Activated T-cell treated with anti-CD3 and anti-CD28 coated beads, Interleukin-2, amount 50 U/mL, for 72 hours (primary cell): ENCODE measurements around the gene PNKD. TPM values are rescaled to one million over a fixed set of nuclear protein-coding genes. Genes with fewer than 3 reads are reported as not detected.

Experiments
- ATAC-seq, 2 donors: fragments of 150-1000 bp; cut with Tn5 transposase; replicated peaks in 1 of 2; 2 replicates each; pipeline ENCODE4 v1.10.0; 2021; ENCODE audit warnings: moderate library complexity in 2 of 2, mild to moderate bottlenecking in 1 of 2
- DNase-seq, 2 donors: peaks; one replicate each; pipeline ENCODE4 v3.0.0; 2021 to 2022; ENCODE audit warnings: mixed read lengths in 1 of 2
- H3K27ac Mint-ChIP-seq: one replicate; pipeline ENCODE4 v1.8.0; 2022; ENCODE audit warnings: mild to moderate bottlenecking, moderate library complexity, mixed read lengths
- H3K27me3 Mint-ChIP-seq: one replicate; pipeline ENCODE4 v1.8.0; 2022; ENCODE audit warnings: low read depth, mixed read lengths
- H3K36me3 Mint-ChIP-seq, 2 donors: one replicate each; pipeline ENCODE4 v1.8.0; 2022; ENCODE audit warnings: mixed read lengths in 2 of 2, mild to moderate bottlenecking in 1 of 2; ENCODE audit not compliant: insufficient read depth in 2 of 2
- H3K4me1 Mint-ChIP-seq: one replicate; pipeline ENCODE4 v1.8.0; 2022; ENCODE audit warnings: low read depth, mixed read lengths
- H3K4me3 Mint-ChIP-seq, 2 donors: one replicate each; pipeline ENCODE4 v1.8.0; 2022; ENCODE audit warnings: mild to moderate bottlenecking in 2 of 2, mixed read lengths in 2 of 2, moderate library complexity in 2 of 2
- H3K9me3 Mint-ChIP-seq, 2 donors: one replicate each; pipeline ENCODE4 v1.8.0; 2022; ENCODE audit warnings: mixed read lengths in 2 of 2
- total RNA-seq, 2 donors: library from RNA; stranded (reverse); gene quantifications; one replicate each; pipeline ENCODE4 v1.2.3, GENCODE V29; 2022

Gene PNKD
- total RNA-seq, 2 donors from 2014 or later: 14.7 to 17.7 TPM

DNA sequence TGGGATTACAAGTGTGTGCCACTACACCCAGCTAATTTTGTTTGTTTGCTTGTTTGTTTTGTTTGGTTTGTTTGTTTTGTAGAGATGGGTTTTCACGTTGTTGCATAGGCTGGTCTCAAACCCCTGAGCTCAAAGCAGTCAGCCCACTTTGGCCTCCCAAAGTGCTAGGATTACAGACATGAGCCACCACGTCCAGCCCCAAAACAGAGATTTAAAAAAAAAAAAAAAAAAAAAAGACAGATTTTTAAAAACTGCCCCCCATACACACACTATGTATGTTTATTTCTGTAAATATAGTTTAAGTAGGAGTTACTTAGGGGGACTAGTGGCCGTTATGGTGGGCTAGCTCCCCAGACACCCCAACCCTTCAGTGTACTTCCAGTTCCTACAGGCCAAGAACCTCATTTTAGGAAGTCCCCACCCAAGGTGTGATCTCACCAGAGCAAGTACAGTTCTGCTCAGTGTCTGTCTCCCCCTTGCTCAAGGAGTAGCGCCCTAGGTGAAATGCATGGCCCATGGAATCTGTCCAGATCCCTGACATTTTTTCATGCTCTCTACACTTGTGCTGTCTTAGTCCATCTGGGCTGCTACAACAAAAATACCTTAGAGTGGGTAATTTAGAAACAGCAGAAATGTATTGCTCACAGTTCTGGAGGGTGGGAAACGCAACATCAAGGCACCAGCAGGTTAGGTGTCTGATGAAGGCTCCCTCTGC, 23.6 kb downstream of the PNKD start:
- Mint-ChIP-seq H3K4me3 (peak overlapping the region in 1 of 2 donors; percentile 13), H3K27ac (no peak overlapping the region), H3K9me3 (no peaks in the 10 kb centered on the region), H3K4me1 (peaks cover 45% of the 10 kb centered on the region), H3K27me3 (no peaks in the 10 kb centered on the region), H3K36me3 (no peaks in the 10 kb centered on the region)
- no peak for ATAC-seq
- DNase-seq: no peak

DNA sequence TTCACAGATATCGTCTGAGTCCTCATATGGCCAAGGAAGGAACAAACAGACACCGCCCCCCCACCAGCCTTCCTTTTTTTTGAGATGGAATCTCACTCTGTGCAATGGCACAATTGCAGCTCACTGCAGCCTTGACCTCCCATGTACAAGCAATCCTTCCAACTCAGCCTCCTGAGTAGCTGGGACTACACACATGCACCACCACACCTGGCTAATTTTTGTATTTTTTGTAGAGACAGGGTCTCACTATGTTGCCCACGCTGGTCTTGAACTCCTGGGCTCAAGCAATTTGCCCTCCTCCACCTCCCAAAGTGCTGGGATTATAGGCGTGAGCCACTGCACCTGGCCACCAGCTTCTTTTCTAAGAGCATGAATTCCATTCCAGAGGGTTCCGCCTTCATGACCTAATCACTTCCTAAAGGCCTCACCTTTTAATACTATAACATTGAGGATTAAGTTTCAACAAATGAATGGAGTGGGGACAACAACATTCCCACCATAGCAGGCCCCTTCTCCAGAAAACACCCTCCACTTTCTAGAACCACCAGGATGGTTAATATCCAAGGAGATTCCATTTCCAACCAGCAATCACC, 24.2 kb downstream of the PNKD start:
- Mint-ChIP-seq H3K4me1 (peaks cover 39% of the 10 kb centered on the region), H3K9me3 (no peaks in the 10 kb centered on the region), H3K36me3 (no peaks in the 10 kb centered on the region), H3K27ac (no peak overlapping the region), H3K4me3 (peak overlapping the region in 1 of 2 donors; percentile 7), H3K27me3 (no peaks in the 10 kb centered on the region)
- no peak for ATAC-seq
- no peak for DNase-seq

DNA sequence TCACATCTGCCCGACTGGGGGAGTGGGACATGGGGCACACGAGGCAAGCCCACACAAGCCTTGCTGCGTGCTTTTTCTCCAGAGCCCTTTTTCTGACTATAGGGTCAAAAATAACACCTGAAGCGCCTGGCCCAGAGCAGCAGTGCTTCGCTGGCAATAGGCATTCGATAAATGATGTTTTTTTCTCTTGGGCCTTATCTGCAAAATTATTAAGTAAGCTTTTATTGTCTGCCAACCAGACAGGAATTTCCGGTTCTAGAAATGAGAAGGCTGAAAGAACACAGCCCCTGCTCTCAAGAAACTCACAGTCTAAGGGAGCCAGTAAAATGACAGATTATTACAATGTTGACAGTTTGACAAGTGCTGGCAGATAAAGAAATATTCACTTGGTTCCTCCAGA, 24.7 kb downstream of the PNKD start:
- no peaks in the 10 kb centered on the region for H3K9me3 Mint-ChIP-seq
- H3K27ac Mint-ChIP-seq: peak overlapping the region; percentile 31
- H3K4me3 Mint-ChIP-seq: peak overlapping the region in 1 of 2 donors; percentile 7
- H3K4me1 Mint-ChIP-seq: peaks cover 34% of the 10 kb centered on the region
- H3K36me3 Mint-ChIP-seq: no peaks in the 10 kb centered on the region
- ATAC-seq (no peak), DNase-seq (no peak)
- no peaks in the 10 kb centered on the region for H3K27me3 Mint-ChIP-seq

DNA sequence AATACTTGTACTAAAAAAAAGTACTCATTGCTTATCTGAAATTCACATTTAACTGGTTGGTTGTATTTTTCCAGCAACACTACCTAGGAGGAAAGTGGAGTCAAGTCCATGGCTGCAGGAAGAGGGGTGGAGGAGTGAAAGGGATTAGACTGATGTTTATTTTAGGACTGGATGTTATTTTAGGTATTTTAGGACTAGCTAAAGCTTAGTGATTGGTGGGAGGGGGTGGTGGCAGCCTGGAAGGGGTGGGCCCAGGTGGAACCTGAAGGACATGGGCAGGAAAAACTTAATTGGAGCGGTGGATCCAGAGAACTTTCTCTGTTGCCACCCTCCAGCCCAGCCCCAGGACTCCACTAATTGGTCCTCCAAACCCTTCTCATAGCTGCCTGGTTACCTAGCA, 25.9 kb downstream of the PNKD start:
- ATAC-seq: no peak
- H3K36me3 Mint-ChIP-seq: no peaks in the 10 kb centered on the region
- DNase-seq: no peak
- H3K27ac Mint-ChIP-seq: no peak overlapping the region
- no peaks in the 10 kb centered on the region for H3K9me3 Mint-ChIP-seq
- H3K27me3 Mint-ChIP-seq: no peaks in the 10 kb centered on the region
- peaks cover 23% of the 10 kb centered on the region for H3K4me1 Mint-ChIP-seq
- no peak overlapping the region for H3K4me3 Mint-ChIP-seq

DNA sequence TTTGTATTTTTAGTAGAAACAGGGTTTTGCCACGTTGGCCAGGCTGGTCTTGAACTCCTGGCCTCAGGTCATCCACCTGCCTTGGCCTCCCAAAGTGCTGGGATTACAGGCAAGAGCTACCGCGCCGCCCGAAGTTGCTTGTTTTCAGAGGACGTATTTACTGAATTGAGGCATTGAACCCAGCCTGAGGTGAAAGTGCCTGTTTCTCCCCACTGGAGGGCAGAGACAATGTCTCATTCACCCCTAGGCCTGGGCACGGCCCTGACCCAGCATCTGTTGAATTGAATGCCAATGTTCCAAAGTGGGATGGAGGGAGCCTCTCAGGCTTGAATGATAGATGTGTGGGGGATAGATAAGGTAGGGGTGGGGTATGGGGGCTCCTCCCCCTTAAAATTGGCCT, 26.5 kb downstream of the PNKD start:
- no peak overlapping the region for H3K27ac Mint-ChIP-seq
- no peak for ATAC-seq
- no peak overlapping the region for H3K4me3 Mint-ChIP-seq
- no peak for DNase-seq
- H3K27me3 Mint-ChIP-seq: no peaks in the 10 kb centered on the region
- H3K4me1 Mint-ChIP-seq: peaks cover 22% of the 10 kb centered on the region
- no peaks in the 10 kb centered on the region for H3K9me3 Mint-ChIP-seq
- H3K36me3 Mint-ChIP-seq: no peaks in the 10 kb centered on the region

DNA sequence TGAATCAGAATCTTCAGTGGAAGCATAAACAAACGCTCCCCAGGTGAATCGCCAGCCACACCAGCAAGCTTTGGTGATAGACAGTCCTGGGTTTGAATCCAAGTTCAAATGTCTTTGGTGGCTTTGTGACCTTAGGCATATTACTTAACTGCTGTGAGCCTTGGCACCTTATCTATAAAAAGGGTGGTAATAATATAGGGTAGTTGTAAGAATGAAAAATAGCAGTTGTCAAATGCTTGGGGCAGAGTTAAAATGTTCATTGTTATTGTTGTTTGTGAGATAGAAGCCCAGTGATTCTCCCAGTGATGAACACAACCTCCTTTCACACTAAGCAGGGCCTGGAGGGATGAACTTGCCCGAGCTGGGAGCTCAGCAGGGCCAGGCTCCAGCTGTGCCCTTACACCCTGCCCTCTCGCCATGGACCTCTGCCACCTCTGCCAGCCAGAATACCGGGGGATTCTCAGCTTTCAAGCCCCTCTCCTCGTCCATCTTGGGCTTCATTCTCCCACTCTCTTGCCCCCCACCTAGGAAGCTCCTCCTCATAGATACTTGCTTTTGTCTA, 28.1 kb downstream of the PNKD start:
- Mint-ChIP-seq H3K9me3 (no peaks in the 10 kb centered on the region), H3K36me3 (no peaks in the 10 kb centered on the region), H3K4me1 (peaks cover 16% of the 10 kb centered on the region), H3K4me3 (no peak overlapping the region), H3K27me3 (no peaks in the 10 kb centered on the region), H3K27ac (no peak overlapping the region)
- DNase-seq (no peak), ATAC-seq (no peak)

DNA sequence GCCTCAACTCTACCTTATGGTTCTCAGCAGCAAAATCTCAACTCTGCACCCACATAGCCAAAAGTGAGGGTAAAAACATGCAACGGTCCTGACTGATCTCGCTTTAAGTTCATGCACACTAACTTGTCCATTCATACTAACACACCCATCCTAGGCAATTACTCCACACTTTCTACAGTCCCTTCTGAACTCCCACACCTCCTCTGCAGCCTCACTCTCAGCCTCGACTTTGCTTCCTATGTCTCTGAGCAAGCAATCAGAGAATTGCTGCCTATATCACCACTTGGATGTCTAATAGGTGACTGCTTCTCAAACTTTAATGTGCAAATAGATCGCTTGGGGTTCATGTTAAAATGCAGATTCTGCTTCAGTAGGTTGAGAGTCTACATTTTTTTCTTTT, 29.8 kb downstream of the PNKD start:
- ATAC-seq (no peak), DNase-seq (no peak)
- H3K27me3 Mint-ChIP-seq: no peaks in the 10 kb centered on the region
- H3K4me3 Mint-ChIP-seq: no peak overlapping the region
- H3K4me1 Mint-ChIP-seq: peaks cover 8% of the 10 kb centered on the region
- no peaks in the 10 kb centered on the region for H3K9me3 Mint-ChIP-seq
- no peaks in the 10 kb centered on the region for H3K36me3 Mint-ChIP-seq
- H3K27ac Mint-ChIP-seq: no peak overlapping the region

DNA sequence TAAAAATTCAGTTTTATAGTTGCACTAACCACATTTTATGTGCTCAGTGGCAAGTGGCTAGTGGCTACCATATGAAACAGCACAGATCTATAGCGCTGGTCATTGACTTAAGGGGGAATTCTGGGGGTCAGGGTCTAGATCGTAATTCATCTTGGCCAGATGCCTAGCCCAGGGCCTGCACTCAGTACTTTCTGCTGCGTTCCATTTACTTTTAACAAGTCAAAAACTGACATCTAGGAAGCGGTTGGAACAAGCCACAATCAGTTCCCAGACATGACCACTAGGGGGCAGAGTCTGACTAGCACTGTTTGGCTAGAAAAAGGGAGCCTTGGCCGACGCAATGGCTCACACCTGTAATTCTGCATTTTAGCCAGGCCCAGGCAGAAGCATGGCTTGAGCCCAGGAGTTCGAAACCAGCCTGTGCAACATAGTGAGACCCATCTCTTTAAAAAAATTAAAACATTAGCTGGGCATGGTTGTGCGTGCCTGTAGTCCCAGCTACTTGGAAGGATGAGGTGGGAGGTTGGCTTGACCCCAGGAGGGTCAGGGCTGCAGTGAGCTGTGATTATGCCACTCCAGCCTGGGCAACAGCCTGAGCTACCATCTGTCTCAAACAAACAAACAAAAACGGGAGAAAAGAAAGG, 31.0 kb downstream of the PNKD start:
- DNase-seq: peak; percentile 87 to 88
- H3K4me3 Mint-ChIP-seq: no peak overlapping the region
- no peak overlapping the region for H3K27ac Mint-ChIP-seq
- peaks cover 6% of the 10 kb centered on the region for H3K4me1 Mint-ChIP-seq
- no peaks in the 10 kb centered on the region for H3K36me3 Mint-ChIP-seq
- H3K9me3 Mint-ChIP-seq: no peaks in the 10 kb centered on the region
- peak; percentile 89 to 94 for ATAC-seq
- no peaks in the 10 kb centered on the region for H3K27me3 Mint-ChIP-seq

DNA sequence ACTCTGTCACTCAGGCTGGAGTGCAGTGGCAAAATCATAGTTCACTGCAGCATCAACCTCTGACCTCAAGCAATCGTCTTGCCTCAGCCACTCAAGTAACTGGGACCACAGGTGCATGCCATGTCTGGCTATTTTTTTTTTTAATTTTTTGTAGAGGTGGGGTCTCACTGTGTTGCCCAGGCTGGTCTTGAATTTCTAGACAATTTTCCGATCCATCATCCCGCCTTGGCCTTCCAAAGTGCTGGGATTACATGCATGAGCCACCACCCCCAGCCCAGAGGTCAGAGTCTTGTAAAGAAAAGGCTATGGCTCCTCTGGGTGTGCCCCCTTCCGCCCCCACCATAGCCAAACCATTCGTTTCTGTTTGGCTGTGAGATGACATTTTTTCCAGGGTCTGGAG, 35.1 kb downstream of the PNKD start:
- ATAC-seq (no peak), DNase-seq (no peak)
- H3K27ac Mint-ChIP-seq: no peak overlapping the region
- H3K27me3 Mint-ChIP-seq: no peaks in the 10 kb centered on the region
- no peak overlapping the region for H3K4me3 Mint-ChIP-seq
- no peaks in the 10 kb centered on the region for H3K9me3 Mint-ChIP-seq
- no peaks in the 10 kb centered on the region for H3K36me3 Mint-ChIP-seq
- peaks cover 12% of the 10 kb centered on the region for H3K4me1 Mint-ChIP-seq

DNA sequence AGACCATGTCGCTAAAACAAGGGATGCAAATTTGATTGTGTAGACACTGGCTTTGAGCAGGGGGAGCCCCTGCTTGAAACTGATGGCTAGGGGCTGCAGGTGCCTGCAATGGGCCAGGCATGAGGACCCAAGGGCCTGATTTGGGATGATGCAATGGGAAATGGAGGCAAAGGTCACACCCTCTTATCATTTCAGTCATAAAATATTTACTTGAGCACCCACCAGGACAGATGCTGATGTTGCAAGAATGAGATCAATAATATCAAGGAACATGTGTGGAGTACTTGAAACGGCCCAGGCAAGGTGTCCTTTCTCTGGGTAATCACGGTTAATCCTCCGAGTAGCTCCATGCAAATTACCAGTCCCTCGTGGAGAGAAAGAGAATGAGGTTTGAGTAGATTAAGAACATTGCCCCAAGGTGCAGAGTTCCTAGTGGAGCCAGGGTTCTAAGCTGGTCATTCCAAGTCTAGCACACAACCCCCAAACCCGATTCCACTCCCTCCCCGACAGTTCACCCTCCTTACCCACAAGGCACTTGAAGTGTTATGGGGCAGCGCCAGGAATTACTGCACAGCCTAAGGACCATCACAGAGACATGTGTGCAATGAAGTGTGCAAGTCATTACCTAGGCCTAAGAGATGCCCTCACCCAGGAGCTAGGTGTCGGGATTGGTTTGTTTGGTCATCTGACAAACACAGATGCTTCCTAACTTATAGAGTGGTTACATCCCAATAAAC, 36.0 kb downstream of the PNKD start:
- Mint-ChIP-seq H3K27ac (no peak overlapping the region), H3K36me3 (no peaks in the 10 kb centered on the region), H3K4me3 (no peak overlapping the region), H3K27me3 (no peaks in the 10 kb centered on the region), H3K4me1 (peaks cover 9% of the 10 kb centered on the region), H3K9me3 (no peaks in the 10 kb centered on the region)
- no peak for ATAC-seq
- no peak for DNase-seq

DNA sequence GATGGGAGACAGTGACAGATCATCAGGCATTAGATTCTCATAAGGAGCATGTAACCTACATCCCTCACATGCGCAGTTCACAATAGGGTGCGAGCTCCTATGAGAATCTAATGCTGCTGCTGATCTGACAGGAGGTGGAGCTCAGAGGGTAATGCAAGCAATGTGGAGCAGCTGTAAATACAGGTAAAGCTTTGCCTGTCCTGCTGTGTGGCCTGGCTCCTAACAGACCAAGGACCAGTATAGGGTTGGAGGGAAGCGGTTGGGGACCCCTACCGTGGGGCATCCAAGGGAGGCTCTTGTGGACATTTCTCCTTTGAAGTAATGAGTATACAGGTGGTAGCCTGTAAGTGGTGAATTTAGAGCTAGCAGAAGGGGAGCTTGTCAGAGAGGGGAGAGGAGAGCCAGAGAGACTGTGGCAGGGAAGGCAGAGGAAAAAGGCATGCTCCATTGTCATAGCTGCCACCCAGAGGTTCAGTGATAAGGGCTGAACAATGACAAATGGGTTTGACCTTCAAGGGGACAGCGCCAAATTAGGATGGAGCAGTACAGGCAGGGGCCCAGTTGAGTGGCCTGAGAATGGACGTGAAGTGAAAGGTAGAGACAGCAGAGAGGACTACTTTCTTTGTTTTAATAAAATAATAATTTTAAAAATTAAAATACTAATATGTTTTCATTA, 37.2 kb downstream of the PNKD start:
- no peaks in the 10 kb centered on the region for H3K9me3 Mint-ChIP-seq
- peaks cover 6% of the 10 kb centered on the region for H3K4me1 Mint-ChIP-seq
- H3K4me3 Mint-ChIP-seq: no peak overlapping the region
- ATAC-seq (no peak), DNase-seq (no peak)
- H3K27me3 Mint-ChIP-seq: no peaks in the 10 kb centered on the region
- no peak overlapping the region for H3K27ac Mint-ChIP-seq
- no peaks in the 10 kb centered on the region for H3K36me3 Mint-ChIP-seq

DNA sequence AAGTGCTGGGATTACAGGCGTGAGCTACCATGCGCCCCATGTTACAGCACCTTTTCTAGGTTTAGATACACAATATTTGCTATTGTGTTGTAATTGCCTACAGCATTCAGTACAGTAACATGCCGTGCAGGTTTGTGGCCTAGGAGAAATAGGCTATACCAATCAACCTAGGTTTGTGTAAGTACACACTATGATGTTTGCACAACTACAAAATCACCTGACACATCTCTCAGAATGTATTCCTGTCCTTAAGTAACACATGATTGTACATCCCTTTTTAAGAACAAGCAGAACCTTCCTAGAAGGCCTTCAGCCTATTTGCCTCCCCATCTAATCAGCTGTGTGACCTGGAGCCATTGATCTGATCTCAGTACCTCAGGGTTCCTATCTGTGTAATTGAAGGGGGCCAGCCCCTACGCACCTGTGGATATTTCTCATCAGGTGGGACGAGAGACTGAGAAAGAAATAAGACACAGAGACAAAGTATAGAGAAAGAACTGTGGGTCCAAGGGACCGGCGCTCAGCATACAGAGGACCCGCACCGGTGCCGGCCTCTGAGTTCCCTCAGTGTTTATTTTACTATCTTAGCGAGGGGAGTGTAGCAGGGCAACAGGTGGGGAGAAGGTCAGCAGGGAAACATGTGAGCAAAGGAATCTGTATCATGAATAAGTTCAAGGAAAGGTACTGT, 40.7 kb downstream of the PNKD start:
- no peak for DNase-seq
- Mint-ChIP-seq H3K4me3 (no peak overlapping the region), H3K9me3 (no peaks in the 10 kb centered on the region), H3K4me1 (peaks cover 12% of the 10 kb centered on the region), H3K27me3 (no peaks in the 10 kb centered on the region), H3K36me3 (no peaks in the 10 kb centered on the region), H3K27ac (no peak overlapping the region)
- no peak for ATAC-seq
